Mesothelial cell of epicardium (in vitro differentiated cells): ENCODE data around the gene CYP2A7. TPM values are rescaled to one million over a fixed set of nuclear protein-coding genes. Genes with fewer than 3 reads are reported as not detected.
"Not testable (repeated sequence)": the region's sequence is repeated elsewhere in the genome, so short reads cannot be mapped to it uniquely, and the experiment has no call there.

ENCODE experiments used
- DNase-seq, 2 experiments: peaks; one replicate each; pipeline ENCODE4 v3.0.0; 2021; ENCODE audit warnings: low spot score in 2 of 2; ENCODE audit not compliant: unreplicated experiment in 2 of 2
- H3K27ac Mint-ChIP-seq: 2 replicates; pipeline ENCODE4 v1.8.0; 2021; ENCODE audit warnings: mixed read lengths
- H3K27me3 Mint-ChIP-seq: 2 replicates; pipeline ENCODE4 v1.8.0; 2021; ENCODE audit warnings: low read depth, mixed read lengths
- H3K36me3 Mint-ChIP-seq: 2 replicates; pipeline ENCODE4 v1.8.0; 2021; ENCODE audit warnings: mixed read lengths
- H3K4me1 Mint-ChIP-seq: 2 replicates; pipeline ENCODE4 v1.8.0; 2021; ENCODE audit warnings: mixed read lengths
- H3K4me3 Mint-ChIP-seq: 2 replicates; pipeline ENCODE4 v1.8.0; 2021; ENCODE audit warnings: mild to moderate bottlenecking, moderate library complexity, mixed read lengths
- H3K9me3 Mint-ChIP-seq: 2 replicates; pipeline ENCODE4 v1.8.0; 2021; ENCODE audit warnings: mixed read lengths
- CTCF ChIP-seq: fragments of 200-600 bp; sonication (generic); IDR thresholded peaks from one replicate; pipeline ENCODE4 v1.5.0; 2021; ENCODE audit warnings: antibody characterized with exemption; ENCODE audit not compliant: unreplicated experiment
- total RNA-seq: library from RNA; stranded (reverse); gene quantifications from 3 replicates; pipeline ENCODE4 v1.2.1, GENCODE V29; 2021

The CYP2A7 gene
- total RNA-seq, 1 donor from 2014 or later = not detected

GRCh38 chr19:40906512-40906911 is 24.5 kb upstream of the CYP2A7 start:
- no peak for TF ChIP-seq CTCF
- no peaks in the 10 kb centered on the region for H3K36me3 Mint-ChIP-seq
- peaks cover 38% of the 10 kb centered on the region for H3K27me3 Mint-ChIP-seq
- peaks cover 4% of the 10 kb centered on the region for H3K9me3 Mint-ChIP-seq
- no peak for DNase-seq
- no peak overlapping the region for H3K27ac Mint-ChIP-seq
- H3K4me1 Mint-ChIP-seq = no peaks in the 10 kb centered on the region
- no peak overlapping the region for H3K4me3 Mint-ChIP-seq

GRCh38 chr19:40904673-40905156 is 22.7 kb upstream of the CYP2A7 start:
- H3K4me3 Mint-ChIP-seq, H3K4me1 Mint-ChIP-seq, H3K27ac Mint-ChIP-seq, H3K36me3 Mint-ChIP-seq, DNase-seq, H3K9me3 Mint-ChIP-seq: not testable (repeated sequence)
- H3K27me3 Mint-ChIP-seq = peaks cover 40% of the 10 kb centered on the region

- peaks cover 17% of the 10 kb centered on the region for H3K27me3 Mint-ChIP-seq
- H3K27ac Mint-ChIP-seq, DNase-seq, H3K4me3 Mint-ChIP-seq, H3K36me3 Mint-ChIP-seq, H3K9me3 Mint-ChIP-seq, H3K4me1 Mint-ChIP-seq: not testable (repeated sequence)
These were observed 20.1 kb upstream of the CYP2A7 start for GRCh38 chr19:40901975-40902750.

GRCh38 chr19:40900521-40900920 is 18.5 kb upstream of the CYP2A7 start:
- not testable (repeated sequence) for H3K27me3 Mint-ChIP-seq, H3K36me3 Mint-ChIP-seq, H3K9me3 Mint-ChIP-seq, H3K4me3 Mint-ChIP-seq, DNase-seq, H3K27ac Mint-ChIP-seq, H3K4me1 Mint-ChIP-seq

- not testable (repeated sequence) for DNase-seq, H3K27ac Mint-ChIP-seq
These were observed 17.9 kb upstream of the CYP2A7 start for GRCh38 chr19:40899964-40900363.

GRCh38 chr19:40896843-40897789 is 15.1 kb upstream of the CYP2A7 start:
- not testable (repeated sequence) for DNase-seq, H3K27ac Mint-ChIP-seq, H3K4me3 Mint-ChIP-seq, H3K36me3 Mint-ChIP-seq, H3K4me1 Mint-ChIP-seq, H3K9me3 Mint-ChIP-seq
- H3K27me3 Mint-ChIP-seq = peaks cover 21% of the 10 kb centered on the region

More at GRCh38 chr19:40899964-40900363, 17.9 kb upstream of the CYP2A7 start:
- not testable (repeated sequence) for H3K9me3 Mint-ChIP-seq, H3K4me1 Mint-ChIP-seq, H3K4me3 Mint-ChIP-seq, H3K36me3 Mint-ChIP-seq, H3K27me3 Mint-ChIP-seq

- Mint-ChIP-seq H3K27me3 (peaks cover 28% of the 10 kb centered on the region), H3K9me3 (no peaks in the 10 kb centered on the region), H3K36me3 (no peaks in the 10 kb centered on the region), H3K4me3 (no peak overlapping the region), H3K4me1 (no peaks in the 10 kb centered on the region), H3K27ac (no peak overlapping the region)
- DNase-seq = no peak
- TF ChIP-seq CTCF = no peak
These were observed 14.4 kb upstream of the CYP2A7 start for GRCh38 chr19:40896418-40896796.

- H3K27me3 Mint-ChIP-seq = peaks cover 46% of the 10 kb centered on the region
- no peak overlapping the region for H3K4me3 Mint-ChIP-seq
- DNase-seq = no peak
- H3K27ac Mint-ChIP-seq = no peak overlapping the region
- TF ChIP-seq CTCF = no peak
- H3K4me1 Mint-ChIP-seq = no peaks in the 10 kb centered on the region
- no peaks in the 10 kb centered on the region for H3K36me3 Mint-ChIP-seq
- no peaks in the 10 kb centered on the region for H3K9me3 Mint-ChIP-seq
These were observed 11.1 kb upstream of the CYP2A7 start for GRCh38 chr19:40893112-40893511.
